ENCODE measurements around the gene ACTN1.

ACTN1 gene

DNA sequence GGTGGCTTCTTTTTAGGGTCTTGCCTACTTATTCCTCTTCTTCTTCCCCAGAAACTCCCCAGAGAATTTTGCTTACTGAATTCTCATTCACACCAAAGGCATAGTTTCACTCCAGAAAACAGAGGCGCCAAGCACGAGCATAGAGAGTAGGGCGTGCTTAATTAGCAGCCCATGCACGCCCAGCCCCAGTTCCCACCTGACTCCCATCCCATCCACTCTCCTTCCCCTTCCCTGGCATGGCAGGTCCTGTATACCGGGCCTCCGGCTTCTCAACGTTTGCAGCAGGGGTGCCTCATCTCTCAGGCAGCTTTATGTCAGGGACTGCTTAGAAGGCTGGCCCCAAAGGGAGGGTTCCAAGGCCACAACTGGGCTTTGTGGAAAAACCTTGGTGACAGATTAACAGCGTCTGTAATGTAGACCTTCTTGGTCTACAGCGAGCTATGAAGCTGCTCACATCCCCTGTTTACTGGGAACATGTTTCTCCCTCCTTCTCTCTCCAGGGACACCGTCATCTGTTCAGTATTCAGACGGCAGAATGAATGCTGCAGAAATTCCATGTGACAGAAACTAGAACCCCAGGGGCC lies 62.7 kb downstream of the ACTN1 start:
- Histone ChIP-seq H3K4me3 (ENCODE audit: low read depth, low read length) (no peak overlapping the region), H3K9me3 (ENCODE audit: control insufficient read depth, insufficient read depth, low read depth, low read length) (no peaks in the 10 kb centered on the region), H3K36me3 (ENCODE audit: control insufficient read depth in 2 of 2, insufficient read depth in 1 of 2, low read length in 2 of 2) (peaks cover 0 to 41% of the 10 kb centered on the region in 2 experiments; a peak in 2 of 3 replicates), H3K4me1 (ENCODE audit: control insufficient read depth, insufficient read depth, low read length) (no peaks in the 10 kb centered on the region), H3K27ac (ENCODE audit: extremely low read depth, low read depth, low read length) (no peak overlapping the region)
- CTCF ChIA-PET, result interaction anchor here (0.6 to 0.7 kb wide), 2 partner anchors 12 to 197 kb away, joined by 3 to 5 read pairs; no protein-coding TSS in a partner anchor
- POLR2A ChIA-PET, result no interaction called here
- TF ChIP-seq KLF9 (tag by site-specific recombination; IDR thresholded peaks at IDR 0.05; ENCODE audit: low read depth), result no peak
- no peak for TF ChIP-seq WT1 (tag by site-specific recombination; IDR thresholded peaks at IDR 0.05)
- no peak for TF ChIP-seq ZNF629 (tag by site-specific recombination; IDR thresholded peaks at IDR 0.05)
- no peak for TF ChIP-seq ZFP3 (tag by site-specific recombination; IDR thresholded peaks at IDR 0.05; ENCODE audit: low read depth)
- TF ChIP-seq ZIC2 (tag by site-specific recombination; IDR thresholded peaks at IDR 0.05), result no peak
- TF ChIP-seq ZNF274 (IDR thresholded peaks at IDR 0.05; ENCODE audit: low read length), result no peak
- TF ChIP-seq ZNF274 (tag by site-specific recombination; IDR thresholded peaks at IDR 0.05; ENCODE audit: borderline replicate concordance), result no peak
- no peak for TF ChIP-seq KLF8 (tag by site-specific recombination; IDR thresholded peaks at IDR 0.05)
- TF ChIP-seq, protein P1, sequence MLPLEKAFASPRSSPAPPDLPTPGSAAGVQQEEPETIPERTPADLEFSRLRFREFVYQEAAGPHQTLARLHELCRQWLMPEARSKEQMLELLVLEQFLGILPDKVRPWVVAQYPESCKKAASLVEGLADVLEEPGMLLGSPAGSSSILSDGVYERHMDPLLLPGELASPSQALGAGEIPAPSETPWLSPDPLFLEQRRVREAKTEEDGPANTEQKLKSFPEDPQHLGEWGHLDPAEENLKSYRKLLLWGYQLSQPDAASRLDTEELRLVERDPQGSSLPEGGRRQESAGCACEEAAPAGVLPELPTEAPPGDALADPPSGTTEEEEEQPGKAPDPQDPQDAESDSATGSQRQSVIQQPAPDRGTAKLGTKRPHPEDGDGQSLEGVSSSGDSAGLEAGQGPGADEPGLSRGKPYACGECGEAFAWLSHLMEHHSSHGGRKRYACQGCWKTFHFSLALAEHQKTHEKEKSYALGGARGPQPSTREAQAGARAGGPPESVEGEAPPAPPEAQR (tag by site-specific recombination; IDR thresholded peaks at IDR 0.05), result no peak
- TF ChIP-seq BCL11B (tag by site-specific recombination; IDR thresholded peaks at IDR 0.05; ENCODE audit: low read depth), result no peak
- no peak for TF ChIP-seq BCL11A (tag by site-specific recombination; IDR thresholded peaks at IDR 0.05; ENCODE audit: low read depth)
- no peak for TF ChIP-seq ZNF596 (tag by site-specific recombination; IDR thresholded peaks at IDR 0.05)
- TF ChIP-seq ZNF121 (tag by site-specific recombination; IDR thresholded peaks at IDR 0.05), result no peak
- no peak for TF ChIP-seq ZBTB17 (tag by site-specific recombination; IDR thresholded peaks at IDR 0.05)
- TF ChIP-seq, protein P2, sequence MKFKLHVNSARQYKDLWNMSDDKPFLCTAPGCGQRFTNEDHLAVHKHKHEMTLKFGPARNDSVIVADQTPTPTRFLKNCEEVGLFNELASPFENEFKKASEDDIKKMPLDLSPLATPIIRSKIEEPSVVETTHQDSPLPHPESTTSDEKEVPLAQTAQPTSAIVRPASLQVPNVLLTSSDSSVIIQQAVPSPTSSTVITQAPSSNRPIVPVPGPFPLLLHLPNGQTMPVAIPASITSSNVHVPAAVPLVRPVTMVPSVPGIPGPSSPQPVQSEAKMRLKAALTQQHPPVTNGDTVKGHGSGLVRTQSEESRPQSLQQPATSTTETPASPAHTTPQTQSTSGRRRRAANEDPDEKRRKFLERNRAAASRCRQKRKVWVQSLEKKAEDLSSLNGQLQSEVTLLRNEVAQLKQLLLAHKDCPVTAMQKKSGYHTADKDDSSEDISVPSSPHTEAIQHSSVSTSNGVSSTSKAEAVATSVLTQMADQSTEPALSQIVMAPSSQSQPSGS (tag by site-specific recombination; IDR thresholded peaks at IDR 0.05; ENCODE audit: low read depth), result no peak
- TF ChIP-seq, protein P3, sequence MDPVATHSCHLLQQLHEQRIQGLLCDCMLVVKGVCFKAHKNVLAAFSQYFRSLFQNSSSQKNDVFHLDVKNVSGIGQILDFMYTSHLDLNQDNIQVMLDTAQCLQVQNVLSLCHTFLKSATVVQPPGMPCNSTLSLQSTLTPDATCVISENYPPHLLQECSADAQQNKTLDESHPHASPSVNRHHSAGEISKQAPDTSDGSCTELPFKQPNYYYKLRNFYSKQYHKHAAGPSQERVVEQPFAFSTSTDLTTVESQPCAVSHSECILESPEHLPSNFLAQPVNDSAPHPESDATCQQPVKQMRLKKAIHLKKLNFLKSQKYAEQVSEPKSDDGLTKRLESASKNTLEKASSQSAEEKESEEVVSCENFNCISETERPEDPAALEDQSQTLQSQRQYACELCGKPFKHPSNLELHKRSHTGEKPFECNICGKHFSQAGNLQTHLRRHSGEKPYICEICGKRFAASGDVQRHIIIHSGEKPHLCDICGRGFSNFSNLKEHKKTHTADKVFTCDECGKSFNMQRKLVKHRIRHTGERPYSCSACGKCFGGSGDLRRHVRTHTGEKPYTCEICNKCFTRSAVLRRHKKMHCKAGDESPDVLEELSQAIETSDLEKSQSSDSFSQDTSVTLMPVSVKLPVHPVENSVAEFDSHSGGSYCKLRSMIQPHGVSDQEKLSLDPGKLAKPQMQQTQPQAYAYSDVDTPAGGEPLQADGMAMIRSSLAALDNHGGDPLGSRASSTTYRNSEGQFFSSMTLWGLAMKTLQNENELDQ (tag by site-specific recombination; IDR thresholded peaks at IDR 0.05; ENCODE audit: low read depth), result no peak

DNA sequence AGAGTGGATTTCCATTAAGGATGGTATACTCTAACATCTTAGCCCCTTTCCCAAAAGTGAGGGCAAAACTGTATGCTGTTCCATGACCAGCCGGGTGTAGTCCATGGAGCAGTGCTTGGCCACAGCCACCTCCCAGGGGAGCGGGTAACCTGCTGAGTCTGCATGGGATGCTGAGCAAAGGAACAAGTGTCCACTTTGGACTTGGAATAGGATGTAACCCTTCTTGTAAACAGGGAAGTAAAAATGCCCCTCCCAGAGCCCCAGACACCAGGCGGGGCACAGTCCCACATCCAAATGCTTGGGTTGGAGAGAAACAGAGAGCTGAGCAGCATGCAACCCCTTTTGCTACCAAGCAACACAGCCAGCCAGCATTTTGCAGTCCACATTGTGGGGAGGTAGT lies 65.6 kb downstream of the ACTN1 start:
- Histone ChIP-seq H3K36me3 (ENCODE audit: control insufficient read depth in 2 of 2, insufficient read depth in 1 of 2, low read length in 2 of 2) (peaks cover 0 to 41% of the 10 kb centered on the region in 2 experiments; a peak in 2 of 3 replicates), H3K4me3 (ENCODE audit: low read depth, low read length) (no peak overlapping the region), H3K4me1 (ENCODE audit: control insufficient read depth, insufficient read depth, low read length) (no peaks in the 10 kb centered on the region), H3K27ac (ENCODE audit: extremely low read depth, low read depth, low read length) (no peak overlapping the region), H3K9me3 (ENCODE audit: control insufficient read depth, insufficient read depth, low read depth, low read length) (no peaks in the 10 kb centered on the region)
- CTCF ChIA-PET, result interaction anchor here (0.7 to 5.0 kb wide), 9 partner anchors 12 to 194 kb away, joined by 3 to 98 read pairs (median 13); no protein-coding TSS in a partner anchor
- POLR2A ChIA-PET, result interaction anchor here (1.0 kb wide), 1 partner anchor 26 kb away, joined by 3 read pairs; no protein-coding TSS in a partner anchor
- TF ChIP-seq ZNF747 (tag by site-specific recombination; IDR thresholded peaks at IDR 0.05) (no peak), ZNF585B (tag by site-specific recombination; IDR thresholded peaks at IDR 0.05) (no peak), ZNF202 (tag by site-specific recombination; IDR thresholded peaks at IDR 0.05; ENCODE audit: borderline replicate concordance) (no peak), ZNF510 (tag by site-specific recombination; IDR thresholded peaks at IDR 0.05; ENCODE audit: insufficient replicate concordance) (no peak), KLF8 (tag by site-specific recombination; IDR thresholded peaks at IDR 0.05) (no peak), OSR2 (tag by site-specific recombination; IDR thresholded peaks at IDR 0.05) (no peak), ZNF626 (tag by site-specific recombination; IDR thresholded peaks at IDR 0.05) (no peak)
- TF ChIP-seq, protein P4, sequence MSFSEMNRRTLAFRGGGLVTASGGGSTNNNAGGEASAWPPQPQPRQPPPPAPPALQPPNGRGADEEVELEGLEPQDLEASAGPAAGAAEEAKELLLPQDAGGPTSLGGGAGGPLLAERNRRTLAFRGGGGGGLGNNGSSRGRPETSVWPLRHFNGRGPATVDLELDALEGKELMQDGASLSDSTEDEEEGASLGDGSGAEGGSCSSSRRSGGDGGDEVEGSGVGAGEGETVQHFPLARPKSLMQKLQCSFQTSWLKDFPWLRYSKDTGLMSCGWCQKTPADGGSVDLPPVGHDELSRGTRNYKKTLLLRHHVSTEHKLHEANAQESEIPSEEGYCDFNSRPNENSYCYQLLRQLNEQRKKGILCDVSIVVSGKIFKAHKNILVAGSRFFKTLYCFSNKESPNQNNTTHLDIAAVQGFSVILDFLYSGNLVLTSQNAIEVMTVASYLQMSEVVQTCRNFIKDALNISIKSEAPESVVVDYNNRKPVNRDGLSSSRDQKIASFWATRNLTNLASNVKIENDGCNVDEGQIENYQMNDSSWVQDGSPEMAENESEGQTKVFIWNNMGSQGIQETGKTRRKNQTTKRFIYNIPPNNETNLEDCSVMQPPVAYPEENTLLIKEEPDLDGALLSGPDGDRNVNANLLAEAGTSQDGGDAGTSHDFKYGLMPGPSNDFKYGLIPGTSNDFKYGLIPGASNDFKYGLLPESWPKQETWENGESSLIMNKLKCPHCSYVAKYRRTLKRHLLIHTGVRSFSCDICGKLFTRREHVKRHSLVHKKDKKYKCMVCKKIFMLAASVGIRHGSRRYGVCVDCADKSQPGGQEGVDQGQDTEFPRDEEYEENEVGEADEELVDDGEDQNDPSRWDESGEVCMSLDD (tag by site-specific recombination; IDR thresholded peaks at IDR 0.05), result no peak
